HEK293T (cell line): ENCODE data around the gene RHBDD1.

Source experiments
- CTCF ChIA-PET: fragments of 350-600 bp; formaldehyde crosslinking; extraction: SDS; loops from one replicate; lab custom pipeline; 2021; ENCODE audit warnings: antibody characterized with exemption, inconsistent platforms; lab: Yijun Ruan, JAX
- POLR2A ChIA-PET: fragments of 350-600 bp; formaldehyde crosslinking; extraction: SDS; loops from one replicate; lab custom pipeline; 2020; ENCODE audit warnings: antibody characterized with exemption, inconsistent platforms; lab: Yijun Ruan, JAX
- DNase-seq: peaks from one replicate; pipeline ENCODE4 v3.0.0; 2012; ENCODE audit warnings: mixed read lengths; ENCODE audit errors: extremely low spot score
- ARNT ChIP-seq: fragments of 450-650 bp; IDR thresholded peaks from 2 replicates; pipeline ENCODE4 v1.6.1; 2017; ENCODE audit warnings: mild to moderate bottlenecking
- BHLHE40 ChIP-seq: fragments of 450-650 bp; IDR thresholded peaks from 2 replicates; pipeline ENCODE4 v1.6.1; 2016; ENCODE audit warnings: mild to moderate bottlenecking, moderate library complexity, borderline replicate concordance
- CTBP1 ChIP-seq: fragments of 450-650 bp; IDR thresholded peaks from 2 replicates; pipeline ENCODE4 v1.6.1; 2016; ENCODE audit warnings: borderline replicate concordance
- ELF4 ChIP-seq: fragments of 450-650 bp; IDR thresholded peaks from 2 replicates; pipeline ENCODE4 v1.6.1; 2017; ENCODE audit warnings: antibody characterized with exemption
- FOXA1 ChIP-seq: fragments of 450-650 bp; IDR thresholded peaks from 2 replicates; pipeline ENCODE4 v1.6.1; 2016; ENCODE audit warnings: mild to moderate bottlenecking
- FOXK2 ChIP-seq: fragments of 450-650 bp; IDR thresholded peaks from 2 replicates; pipeline ENCODE4 v1.6.1; 2016; ENCODE audit warnings: mild to moderate bottlenecking
- FOXM1 ChIP-seq: fragments of 450-650 bp; IDR thresholded peaks from 2 replicates; pipeline ENCODE4 v1.6.1; 2017; ENCODE audit warnings: mild to moderate bottlenecking, borderline replicate concordance
- HDGF ChIP-seq: fragments of 450-650 bp; IDR thresholded peaks from 2 replicates; pipeline ENCODE4 v1.6.1; 2017; ENCODE audit warnings: antibody characterized with exemption, borderline replicate concordance
- L3MBTL2 ChIP-seq: fragments of 450-650 bp; conservative IDR thresholded peaks from 2 replicates; pipeline ENCODE4 v1.6.1; 2016; ENCODE audit warnings: mild to moderate bottlenecking
- LEF1 ChIP-seq: fragments of 450-650 bp; IDR thresholded peaks from 2 replicates; pipeline ENCODE4 v1.6.1; 2017; ENCODE audit warnings: mild to moderate bottlenecking, borderline replicate concordance
- NFRKB ChIP-seq: fragments of 450-650 bp; IDR thresholded peaks from 2 replicates; pipeline ENCODE4 v1.6.1; 2016; ENCODE audit warnings: mild to moderate bottlenecking, moderate library complexity
- SP1 ChIP-seq: fragments of 450-650 bp; IDR thresholded peaks from 2 replicates; pipeline ENCODE4 v1.6.1; 2017
- SUZ12 ChIP-seq: fragments of 450-650 bp; IDR thresholded peaks from 2 replicates; pipeline ENCODE4 v1.6.1; 2016; ENCODE audit warnings: mild to moderate bottlenecking
- TARDBP ChIP-seq: fragments of 450-650 bp; IDR thresholded peaks from 2 replicates; pipeline ENCODE4 v1.6.1; 2016
- ZNF384 ChIP-seq: fragments of 450-650 bp; IDR thresholded peaks from 2 replicates; pipeline ENCODE4 v1.6.1; 2016
- TF ChIP-seq, protein P1 (sequence below): fragments of 450-650 bp; IDR thresholded peaks from 2 replicates; pipeline ENCODE4 v1.6.1; 2016

Gene RHBDD1

DNA sequence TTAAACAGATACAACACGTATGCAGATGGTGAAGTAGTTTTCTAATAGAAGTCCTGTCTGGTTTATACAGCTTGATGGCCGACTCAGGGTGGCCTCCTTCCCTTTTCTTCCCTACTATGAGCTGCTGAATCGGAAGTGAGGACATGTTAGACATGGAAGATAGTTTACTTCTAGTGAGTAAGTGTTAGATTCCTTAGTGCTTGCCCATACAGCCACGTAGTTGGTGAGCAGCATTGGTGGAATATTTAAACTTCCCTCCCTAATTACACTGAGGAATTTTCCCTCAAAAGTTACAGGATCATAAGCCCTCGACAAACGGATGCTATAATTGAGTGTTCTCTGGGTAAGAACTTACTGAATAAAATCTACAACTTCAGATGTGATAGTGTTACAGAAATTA is 52.1 kb downstream of the RHBDD1 start:
- TF ChIP-seq HDGF (no peak), TARDBP (no peak), ARNT (no peak), ZNF384 (no peak), FOXA1 (no peak), SUZ12 (no peak), CTBP1 (no peak), BHLHE40 (no peak), SP1 (no peak)
- POLR2A ChIA-PET, result no interaction called here
- CTCF ChIA-PET, result no interaction called here
- DNase-seq, result no peak

DNA sequence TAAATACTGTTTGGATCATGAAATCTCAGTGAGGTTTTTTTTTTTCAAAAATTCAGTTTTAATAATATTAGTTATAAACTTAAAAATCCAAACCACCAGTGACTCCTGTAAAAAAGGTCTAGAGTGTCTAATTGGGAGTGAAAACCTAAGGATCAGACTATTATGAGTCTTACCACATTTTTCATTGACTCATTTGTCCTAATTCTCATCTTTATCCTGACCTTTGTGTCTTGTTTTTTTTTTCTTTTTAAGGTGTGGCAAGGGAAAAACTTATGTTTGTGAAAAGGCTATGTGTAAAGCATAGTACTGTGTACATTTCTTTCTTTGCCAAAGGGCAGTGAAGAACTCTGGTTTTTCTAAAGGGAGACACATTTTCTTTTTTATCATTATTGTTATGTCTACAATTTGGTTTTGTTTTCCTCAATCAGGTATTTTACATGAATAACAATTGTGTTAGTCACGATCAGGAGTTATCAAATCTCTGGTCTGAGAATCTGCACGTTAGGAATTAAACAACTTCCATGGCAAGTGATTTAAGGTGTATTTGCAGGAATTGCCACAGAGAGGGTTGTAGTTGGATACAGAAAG is 52.6 kb downstream of the RHBDD1 start:
- TF ChIP-seq CTBP1 (no peak), ZNF384 (no peak), BHLHE40 (no peak), FOXM1 (no peak), L3MBTL2 (no peak)
- TF ChIP-seq, protein P1, sequence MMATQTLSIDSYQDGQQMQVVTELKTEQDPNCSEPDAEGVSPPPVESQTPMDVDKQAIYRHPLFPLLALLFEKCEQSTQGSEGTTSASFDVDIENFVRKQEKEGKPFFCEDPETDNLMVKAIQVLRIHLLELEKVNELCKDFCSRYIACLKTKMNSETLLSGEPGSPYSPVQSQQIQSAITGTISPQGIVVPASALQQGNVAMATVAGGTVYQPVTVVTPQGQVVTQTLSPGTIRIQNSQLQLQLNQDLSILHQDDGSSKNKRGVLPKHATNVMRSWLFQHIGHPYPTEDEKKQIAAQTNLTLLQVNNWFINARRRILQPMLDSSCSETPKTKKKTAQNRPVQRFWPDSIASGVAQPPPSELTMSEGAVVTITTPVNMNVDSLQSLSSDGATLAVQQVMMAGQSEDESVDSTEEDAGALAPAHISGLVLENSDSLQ, result no peak
- ChIA-PET CTCF (no interaction called here), POLR2A (no interaction called here)
- DNase-seq, result no peak

DNA sequence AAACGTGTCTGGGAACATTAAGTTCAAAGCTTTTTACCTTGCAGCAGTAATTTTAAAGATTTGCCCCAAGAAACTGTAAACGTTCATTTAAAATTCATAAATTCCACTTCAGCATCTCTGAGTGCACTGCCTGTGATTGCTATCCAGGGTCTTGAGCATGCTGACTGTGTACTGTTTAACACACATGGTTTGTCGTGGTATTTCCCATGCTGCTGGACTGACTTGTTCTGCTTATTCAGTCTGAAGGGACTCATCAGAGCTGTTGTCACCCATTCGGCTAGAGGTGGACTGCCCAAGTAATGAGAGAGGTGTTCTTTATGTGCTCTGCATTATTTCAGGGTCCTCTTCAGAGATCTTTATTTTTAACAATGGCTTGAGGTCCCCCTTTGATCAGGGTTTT is 53.1 kb downstream of the RHBDD1 start:
- POLR2A ChIA-PET, result no interaction called here
- CTCF ChIA-PET, result no interaction called here
- TF ChIP-seq SP1 (no peak), LEF1 (no peak), L3MBTL2 (no peak), FOXK2 (no peak), ZNF384 (no peak), CTBP1 (no peak), BHLHE40 (no peak), SUZ12 (no peak), TARDBP (no peak), ELF4 (no peak)
- no peak for DNase-seq

DNA sequence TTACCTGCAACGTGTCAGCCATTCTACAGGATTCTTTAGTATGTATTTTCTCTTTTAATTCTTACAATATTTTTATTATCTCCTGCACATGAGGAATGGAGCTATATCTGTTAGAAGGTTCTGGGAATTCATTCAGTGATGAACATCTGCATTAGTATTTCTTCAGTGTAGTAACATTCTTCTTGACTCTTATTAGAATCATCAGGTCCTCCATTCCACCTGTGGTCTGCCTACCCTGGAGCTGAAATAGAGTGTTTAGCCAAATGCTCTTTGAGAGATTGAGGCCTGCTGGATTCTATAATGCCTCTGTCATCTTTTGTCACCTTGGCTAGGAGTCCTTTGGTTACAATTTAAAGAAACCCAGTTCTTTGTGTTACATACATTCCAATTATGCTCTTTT is 54.4 kb downstream of the RHBDD1 start:
- CTCF ChIA-PET, result no interaction called here
- DNase-seq, result no peak
- POLR2A ChIA-PET, result no interaction called here
- no peak for TF ChIP-seq L3MBTL2
- no peak for TF ChIP-seq FOXA1
- TF ChIP-seq CTBP1, result no peak
- no peak for TF ChIP-seq FOXM1
- TF ChIP-seq, protein P1, result no peak
- no peak for TF ChIP-seq BHLHE40
- TF ChIP-seq LEF1, result no peak
- TF ChIP-seq ARNT, result no peak
- TF ChIP-seq SUZ12, result no peak
- no peak for TF ChIP-seq HDGF
- TF ChIP-seq FOXK2, result no peak
- no peak for TF ChIP-seq NFRKB
- no peak for TF ChIP-seq ELF4
- TF ChIP-seq SP1, result no peak
- no peak for TF ChIP-seq TARDBP

DNA sequence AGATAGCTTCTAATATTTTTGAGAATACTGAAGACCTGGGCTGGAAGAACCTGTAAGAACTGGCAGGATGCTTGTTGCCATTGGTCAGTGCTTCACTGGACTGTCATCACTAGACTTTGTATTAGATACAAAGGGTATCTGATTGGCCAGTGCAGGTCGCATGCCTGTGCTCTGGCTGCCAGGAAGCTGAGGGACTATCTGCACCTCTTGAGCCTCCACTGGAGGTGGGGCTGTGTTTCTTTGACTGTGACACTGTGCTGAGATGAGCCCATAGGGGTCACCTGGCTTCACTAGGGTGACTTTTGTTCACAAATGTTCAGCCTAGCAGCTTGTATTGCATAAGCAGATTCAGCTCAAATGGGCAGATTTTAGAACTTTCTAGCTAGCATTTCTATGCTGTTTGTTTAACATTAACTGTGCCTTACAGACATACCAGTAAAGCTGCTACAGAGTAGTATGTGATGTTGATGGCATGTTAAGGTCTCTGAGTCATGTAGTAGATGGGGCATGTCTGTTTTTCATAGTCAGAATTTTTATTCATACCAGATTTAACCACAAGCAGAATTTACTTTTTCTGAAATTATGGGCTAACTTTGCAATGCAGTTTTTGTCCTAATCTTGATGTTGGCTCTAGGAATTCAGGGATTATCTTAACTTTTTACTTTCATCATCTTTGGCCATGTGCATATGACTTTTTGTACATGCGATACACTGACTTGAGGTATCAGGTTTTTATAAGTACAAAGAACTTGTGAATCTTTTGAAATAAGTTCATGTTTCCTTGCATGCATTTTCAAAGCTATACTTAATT is 56.1 kb downstream of the RHBDD1 start:
- CTCF ChIA-PET, result no interaction called here
- TF ChIP-seq LEF1, result no peak
- TF ChIP-seq NFRKB, result no peak
- no peak for TF ChIP-seq FOXA1
- no peak for TF ChIP-seq FOXK2
- no peak for TF ChIP-seq ARNT
- no peak for TF ChIP-seq SUZ12
- TF ChIP-seq L3MBTL2, result no peak
- TF ChIP-seq FOXM1, result no peak
- no peak for TF ChIP-seq BHLHE40
- no peak for TF ChIP-seq ELF4
- TF ChIP-seq HDGF, result no peak
- no peak for TF ChIP-seq ZNF384
- TF ChIP-seq, protein P1, result no peak
- TF ChIP-seq CTBP1, result no peak
- POLR2A ChIA-PET, result no interaction called here
- DNase-seq, result no peak

DNA sequence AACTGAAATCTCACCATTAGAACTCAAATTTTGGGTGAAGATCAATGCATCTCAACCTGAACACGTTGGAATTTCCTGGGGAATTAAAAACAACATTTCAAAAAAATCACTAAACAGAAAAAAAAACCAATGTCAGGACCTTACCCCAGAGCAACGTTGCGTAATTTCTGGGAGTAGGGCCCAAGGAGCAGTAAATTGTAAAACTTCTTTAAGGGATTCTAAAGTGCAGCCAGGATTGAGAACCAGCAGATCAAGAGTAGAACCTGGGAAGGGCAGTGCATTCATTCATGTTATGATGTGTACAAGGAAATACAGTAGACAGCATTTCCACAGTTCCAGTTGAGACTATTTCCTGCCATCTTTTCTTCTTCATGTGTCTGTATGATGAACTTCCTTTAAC is 56.9 kb downstream of the RHBDD1 start:
- ChIA-PET POLR2A (no interaction called here), CTCF (no interaction called here)
- TF ChIP-seq ARNT (no peak), TARDBP (no peak), L3MBTL2 (no peak), SUZ12 (no peak), ZNF384 (no peak), ELF4 (no peak), BHLHE40 (no peak), SP1 (no peak), NFRKB (no peak), FOXK2 (no peak), CTBP1 (no peak), FOXA1 (no peak)
- TF ChIP-seq, protein P1, result no peak
- no peak for DNase-seq
